Epithelial cell of esophagus (primary cell): Measurements from ENCODE around the gene KPTN.

Experiments used
- DNase-seq: peaks from one replicate; pipeline ENCODE4 v3.0.0; 2010; ENCODE audit warnings: low read depth
- H3K4me3 ChIP-seq: 2 replicates; pipeline ENCODE4 v1.5.1; 2011; ENCODE audit warnings: mild to moderate bottlenecking, low read length, control low read depth
- CTCF ChIP-seq: IDR thresholded peaks from 2 replicates; pipeline ENCODE4 v1.5.1; 2011; ENCODE audit warnings: low read depth, mild to moderate bottlenecking, low read length, control low read depth, inconsistent platforms; ENCODE audit not compliant: insufficient read depth; ENCODE audit errors: missing control alignments

Gene KPTN

GRCh38 chr19:47483800-47484690 lies at the start of gene KPTN:
Gene KPTN, minus strand, starts transcription at chr19:47484219. Its CDS starts 59 bp downstream, at chr19:47484160.
- TF ChIP-seq CTCF = peak; percentile 87
- H3K4me3 ChIP-seq = peak within 1 kb of the TSS; percentile 89
- peak; percentile 90 for DNase-seq

GRCh38 chr19:47531640-47532387 lies 47.8 kb upstream of the KPTN start:
- no peak overlapping the region for H3K4me3 ChIP-seq
- TF ChIP-seq CTCF = no peak
- DNase-seq = no peak

- no peak for DNase-seq
- TF ChIP-seq CTCF = no peak
- H3K4me3 ChIP-seq = no peak overlapping the region
Observed at GRCh38 chr19:47529018-47529742, 45.2 kb upstream of the KPTN start.

GRCh38 chr19:47526798-47527197 lies 42.8 kb upstream of the KPTN start:
- H3K4me3 ChIP-seq = no peak overlapping the region
- TF ChIP-seq CTCF = no peak
- no peak for DNase-seq

- no peak for TF ChIP-seq CTCF
- DNase-seq = no peak
- no peak overlapping the region for H3K4me3 ChIP-seq
Observed at GRCh38 chr19:47523473-47523872, 39.5 kb upstream of the KPTN start.

- no peak overlapping the region for H3K4me3 ChIP-seq
- TF ChIP-seq CTCF = no peak
- no peak for DNase-seq
Observed at GRCh38 chr19:47521473-47522180, 37.6 kb upstream of the KPTN start.
